HG03060 (cell line): Measurements from ENCODE around the gene PACS2.
"Not testable (repeated sequence)": the region's sequence is repeated elsewhere in the genome, so short reads cannot be mapped to it uniquely, and the experiment has no call there.

ENCODE experiments used
- ATAC-seq: cut with Tn5 transposase; IDR thresholded peaks from one replicate; pipeline ENCODE4 v1.9.1; 2021; ENCODE audit warnings: low read depth, moderate number of reproducible peaks; ENCODE audit not compliant: unreplicated experiment

The PACS2 gene

DNA sequence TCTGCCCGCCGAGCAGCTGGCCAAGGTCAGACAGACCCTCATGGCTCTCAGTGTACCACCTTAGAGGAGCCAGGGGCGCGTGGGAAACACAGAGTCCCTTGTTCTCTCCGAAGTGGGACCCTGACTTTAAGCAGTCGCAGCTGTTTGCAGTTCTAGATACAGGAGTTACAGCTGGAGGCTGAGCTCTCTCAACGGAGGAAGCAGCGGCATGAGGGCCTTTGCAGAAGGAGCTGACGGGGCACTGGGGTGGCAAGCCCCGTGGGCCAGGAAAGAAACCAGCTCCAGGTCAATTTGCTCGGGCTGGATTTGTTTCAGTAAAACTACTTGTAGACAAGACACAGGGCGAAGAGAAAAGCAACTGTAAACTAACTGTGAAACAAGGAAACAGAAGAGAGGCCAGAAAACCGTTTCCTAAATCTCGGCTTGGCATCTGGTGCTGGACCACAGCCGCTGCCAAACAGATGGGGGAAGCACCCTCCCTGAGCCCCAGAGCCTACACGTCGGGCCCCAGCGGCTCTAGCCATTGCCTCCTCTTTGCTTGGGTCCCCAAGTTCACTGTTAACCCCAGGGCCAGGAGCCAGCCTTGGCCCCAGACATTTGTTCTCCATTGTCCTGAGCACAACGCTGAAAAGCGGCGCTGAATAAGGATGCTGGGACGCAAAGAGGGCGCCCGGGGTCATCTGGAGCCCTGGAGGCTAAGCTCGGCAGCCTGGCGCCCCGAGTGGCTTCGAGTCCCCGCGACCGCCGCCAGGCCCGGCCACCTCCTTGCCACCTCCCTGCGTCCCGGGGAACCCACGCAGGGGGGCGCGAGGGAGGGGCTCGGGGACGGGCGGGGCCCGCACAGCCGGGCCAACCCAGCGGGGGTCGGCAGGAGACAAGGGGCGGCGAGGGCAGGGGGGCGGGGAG lies 914 bp upstream of the PACS2 start:
- no peak for ATAC-seq

DNA sequence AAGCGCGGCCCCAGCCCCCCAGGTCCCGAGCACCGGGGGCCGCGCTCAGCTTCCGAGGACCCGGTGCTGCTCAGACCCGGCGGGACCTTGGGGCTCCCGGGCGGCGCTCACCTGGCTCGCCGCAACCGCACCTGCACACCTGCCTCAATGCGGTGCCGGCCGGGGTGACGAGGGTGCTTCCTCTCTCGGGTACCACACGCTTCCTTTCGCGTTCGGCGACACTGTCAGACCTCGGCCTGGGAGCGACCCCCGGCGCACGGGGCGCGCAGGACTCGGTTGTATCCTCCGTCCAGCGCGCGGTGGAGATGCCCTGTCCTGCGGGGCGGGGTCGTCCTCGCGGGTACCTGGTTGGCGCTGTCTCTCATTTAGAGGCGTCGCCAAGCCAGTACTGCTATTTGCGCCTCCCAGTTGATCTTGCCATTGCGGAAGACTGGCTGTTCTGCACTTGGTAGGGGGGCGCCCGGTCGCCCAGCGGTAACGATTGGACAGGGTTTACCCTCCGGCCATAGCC lies 718 bp downstream of the PACS2 start:
- no peak for ATAC-seq

DNA sequence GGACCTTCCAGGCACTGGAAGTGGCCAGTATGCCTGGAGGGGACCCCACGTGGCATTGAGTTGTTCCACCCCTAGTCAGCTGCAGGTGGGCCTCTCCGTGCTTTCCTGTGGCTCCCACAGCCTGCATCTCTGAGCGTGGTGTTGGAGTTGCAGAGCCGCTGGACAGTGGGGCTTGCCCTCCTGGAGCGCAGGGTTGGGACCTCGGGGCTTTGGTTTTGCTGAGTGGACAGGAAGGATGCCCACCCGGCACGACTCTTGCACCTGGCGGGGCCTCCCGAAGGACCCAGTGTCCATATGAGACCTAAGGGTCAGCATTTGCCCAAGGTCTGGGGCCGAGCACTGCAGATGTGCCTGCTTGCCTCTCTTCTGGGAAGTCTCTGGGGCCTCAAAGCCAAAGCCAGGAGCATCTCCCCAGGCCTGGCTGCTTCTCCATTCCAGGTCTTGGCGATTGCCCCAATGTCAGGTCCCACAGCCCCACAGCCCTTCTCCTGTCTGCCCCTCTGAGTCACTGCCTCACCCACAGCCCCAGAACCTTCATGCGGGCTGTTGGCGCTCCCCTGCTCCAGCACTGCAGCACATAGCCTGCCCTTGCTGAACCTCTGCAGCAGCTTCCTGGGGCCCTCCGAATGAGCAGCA lies 1.5 kb downstream of the PACS2 start:
- ATAC-seq = no peak

DNA sequence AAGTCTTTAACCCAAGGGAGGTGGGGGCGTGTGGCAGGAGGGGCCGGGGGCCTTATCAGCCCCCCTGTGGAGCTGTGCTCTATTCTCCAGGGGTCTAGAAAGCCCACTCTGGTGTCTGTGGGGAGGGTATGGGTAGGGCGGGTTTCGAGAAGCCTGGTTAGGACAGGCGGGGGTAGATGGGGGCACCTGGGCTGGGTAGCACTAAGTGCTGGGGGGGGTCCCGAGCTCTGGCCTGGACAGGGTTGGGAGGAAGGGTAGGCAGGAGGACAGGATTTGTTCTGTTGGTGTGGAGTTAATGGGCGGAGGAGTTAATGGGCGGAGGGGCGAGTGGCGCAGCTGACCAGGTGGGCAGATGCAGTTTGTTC lies 2.0 kb downstream of the PACS2 start:
- ATAC-seq = no peak

DNA sequence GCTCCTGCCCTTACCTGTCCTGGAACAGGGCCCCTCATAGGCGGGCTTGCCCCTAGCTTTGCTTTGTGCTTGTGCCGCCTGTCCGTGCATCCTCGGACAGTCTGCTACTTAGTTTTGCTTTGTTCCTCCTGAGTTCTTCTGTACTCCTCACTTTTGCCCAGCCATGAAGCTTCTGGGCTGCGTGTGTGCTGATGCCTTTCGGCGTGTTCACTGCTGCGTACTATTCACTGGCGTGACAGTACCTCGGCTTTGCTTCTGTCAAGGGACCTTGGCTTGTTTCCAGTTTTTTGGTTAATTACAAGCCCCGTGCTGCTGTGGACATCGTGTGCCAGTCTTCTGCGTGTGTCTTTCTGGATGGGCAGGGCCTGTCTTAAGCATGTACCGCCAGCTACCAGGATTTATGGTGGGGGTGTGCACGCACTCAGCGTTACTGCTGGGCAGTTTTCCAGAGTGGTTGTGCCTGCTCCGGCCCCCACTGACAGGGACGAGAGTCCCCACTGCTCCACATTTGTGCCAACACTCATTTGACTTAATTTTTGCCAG lies 2.5 kb downstream of the PACS2 start:
- no peak for ATAC-seq

DNA sequence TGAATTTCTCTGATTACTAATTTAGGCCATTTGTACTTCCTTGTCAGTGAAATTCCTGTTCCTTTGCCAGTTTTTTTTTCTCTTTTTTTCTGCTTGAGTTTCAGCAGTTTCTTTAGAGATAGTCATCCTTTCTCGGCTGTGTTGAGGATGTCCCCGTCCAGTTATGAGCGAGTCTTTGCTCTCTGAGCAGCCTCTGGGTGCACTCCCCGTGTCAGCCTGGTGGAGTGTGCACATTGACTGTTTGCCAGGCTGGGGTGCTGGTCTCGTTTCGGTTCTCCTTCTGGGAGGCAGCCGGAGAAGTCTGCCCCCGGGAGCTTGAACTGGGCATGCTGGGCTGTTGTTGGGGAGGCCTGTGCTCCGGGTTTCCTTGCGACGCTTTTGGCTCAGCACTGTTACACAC lies 3.0 kb downstream of the PACS2 start:
- no peak for ATAC-seq

DNA sequence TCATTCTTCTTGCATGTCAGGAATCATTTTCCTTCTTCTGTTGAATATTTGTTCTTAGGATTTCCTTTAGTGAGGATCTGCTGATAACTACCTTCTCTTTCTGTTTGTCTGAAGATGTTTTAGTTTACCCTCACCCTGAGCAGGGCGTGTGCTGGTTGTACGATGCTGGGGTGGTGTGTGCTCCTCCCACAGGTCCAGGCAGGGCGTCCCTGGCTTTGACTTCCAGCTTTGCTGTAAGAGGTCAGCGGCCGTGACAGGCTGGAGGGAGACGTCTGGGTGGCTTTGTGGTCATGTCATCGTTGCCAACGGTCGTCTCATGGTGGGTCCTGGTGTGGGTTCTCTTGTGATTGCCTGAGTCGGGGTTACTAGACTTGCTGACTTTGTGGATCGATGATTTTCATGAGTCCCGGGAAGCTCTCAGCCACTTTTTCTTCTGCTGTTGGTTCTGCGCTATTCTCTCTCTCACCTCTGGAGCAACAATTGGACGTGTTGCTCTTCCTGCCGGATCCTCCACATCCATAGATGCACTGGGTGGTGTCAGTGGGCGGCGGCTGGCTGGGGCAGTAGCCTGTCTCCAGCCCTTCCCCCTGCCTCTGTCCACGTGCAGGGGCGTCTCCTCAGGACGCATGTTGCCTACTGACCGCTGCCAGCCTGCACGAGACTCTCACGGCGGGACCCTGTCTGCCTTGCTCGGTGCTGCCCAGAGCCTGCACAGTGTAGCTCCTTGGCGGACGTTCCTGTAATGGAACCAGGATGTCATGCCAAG lies 8.4 kb downstream of the PACS2 start:
- ATAC-seq = no peak

DNA sequence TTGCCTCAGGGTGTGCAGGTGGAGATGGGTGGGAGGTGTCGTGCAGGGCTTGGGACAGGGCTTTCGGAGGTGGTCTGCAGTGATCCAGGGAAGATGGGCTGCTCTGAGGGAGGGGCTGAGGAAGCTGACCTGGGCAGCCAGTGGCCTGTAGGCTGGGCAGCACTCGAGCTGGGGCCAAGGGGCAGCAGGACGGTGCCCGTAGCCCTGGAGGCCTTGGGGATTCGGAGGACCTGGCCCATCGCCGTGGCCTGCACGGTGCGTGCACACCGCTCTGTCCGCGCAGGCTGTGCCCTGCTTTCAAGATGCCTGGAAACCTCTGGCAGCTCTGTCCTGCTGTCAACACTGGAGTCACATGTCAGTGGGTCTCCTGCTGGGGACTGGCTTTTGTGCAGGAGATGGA lies 9.1 kb downstream of the PACS2 start:
- no peak for ATAC-seq

DNA sequence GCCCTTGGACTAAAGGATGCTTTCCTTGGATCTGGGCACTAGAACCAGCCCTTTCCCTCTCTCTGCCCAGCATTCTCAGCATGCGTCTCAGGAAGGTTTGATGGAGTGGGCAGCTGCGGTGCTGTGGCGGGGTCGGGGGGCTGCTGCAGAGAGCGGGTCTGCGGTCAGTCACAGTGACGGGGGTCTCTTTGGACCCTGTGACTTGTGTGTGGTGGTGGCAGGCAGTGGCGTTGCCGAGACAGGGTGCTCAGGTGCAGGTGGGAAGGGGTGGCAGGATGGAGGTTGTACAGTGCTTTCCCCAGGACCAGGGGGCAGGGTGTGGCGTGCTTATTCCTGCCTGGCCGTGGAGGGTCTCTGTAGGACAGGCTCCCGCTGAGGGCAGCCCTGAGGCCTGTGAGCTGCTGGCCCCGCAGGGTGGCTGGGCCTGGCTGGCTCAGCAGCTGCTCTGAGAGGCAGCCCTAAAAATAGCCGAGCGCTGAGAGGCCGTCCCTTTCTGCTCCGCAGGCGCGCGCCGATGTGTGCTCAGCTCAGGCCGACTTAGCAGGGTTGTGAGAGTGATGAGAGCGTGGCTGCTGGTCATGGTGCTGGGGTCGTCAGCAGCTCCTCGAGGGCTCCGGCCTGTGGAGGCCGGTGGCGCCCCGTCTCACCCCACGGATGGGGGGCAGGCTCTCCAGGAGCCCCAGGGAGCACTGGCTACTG lies 9.7 kb downstream of the PACS2 start:
- ATAC-seq = no peak

DNA sequence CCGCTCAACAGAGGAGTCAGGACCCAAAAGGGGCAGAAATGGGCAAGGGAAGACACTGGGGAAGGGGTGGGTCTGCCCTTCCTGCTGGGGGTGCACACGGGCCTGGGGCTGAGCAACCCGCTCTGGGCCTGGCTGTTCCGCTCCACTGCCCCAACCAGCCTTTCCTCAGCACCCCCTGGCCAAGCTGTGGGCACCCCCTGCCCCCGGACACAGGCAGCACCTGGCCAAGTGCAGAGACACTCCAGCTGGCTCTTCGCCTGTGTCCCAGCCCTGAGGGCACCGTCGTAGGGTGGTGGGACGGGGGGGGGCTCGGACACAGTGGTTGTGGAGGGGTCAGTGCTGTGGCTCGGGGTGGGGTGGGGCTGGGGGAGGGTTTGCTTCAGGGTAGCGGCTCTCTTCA lies 10.3 kb downstream of the PACS2 start:
- ATAC-seq = no peak

DNA sequence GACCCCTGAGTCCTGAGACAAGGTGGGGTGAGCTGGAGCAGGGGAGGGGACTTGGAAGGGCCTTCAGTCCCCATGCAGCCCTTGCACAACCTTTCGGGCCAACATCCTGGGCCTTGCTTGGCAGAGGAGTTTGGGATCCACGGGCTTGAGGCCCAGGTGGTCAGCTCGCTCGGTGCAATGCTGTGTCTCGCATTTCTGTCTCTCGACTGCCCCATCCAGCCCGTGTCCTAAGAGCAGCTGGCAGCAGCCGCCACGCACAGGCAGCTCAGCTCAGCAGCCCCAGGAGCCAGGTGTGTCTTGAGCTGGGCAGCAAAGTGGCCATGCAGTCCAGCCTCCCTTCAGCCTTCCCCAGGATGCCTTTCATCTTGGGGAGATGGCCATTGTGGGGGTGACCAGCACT lies 10.8 kb downstream of the PACS2 start:
- ATAC-seq = no peak

DNA sequence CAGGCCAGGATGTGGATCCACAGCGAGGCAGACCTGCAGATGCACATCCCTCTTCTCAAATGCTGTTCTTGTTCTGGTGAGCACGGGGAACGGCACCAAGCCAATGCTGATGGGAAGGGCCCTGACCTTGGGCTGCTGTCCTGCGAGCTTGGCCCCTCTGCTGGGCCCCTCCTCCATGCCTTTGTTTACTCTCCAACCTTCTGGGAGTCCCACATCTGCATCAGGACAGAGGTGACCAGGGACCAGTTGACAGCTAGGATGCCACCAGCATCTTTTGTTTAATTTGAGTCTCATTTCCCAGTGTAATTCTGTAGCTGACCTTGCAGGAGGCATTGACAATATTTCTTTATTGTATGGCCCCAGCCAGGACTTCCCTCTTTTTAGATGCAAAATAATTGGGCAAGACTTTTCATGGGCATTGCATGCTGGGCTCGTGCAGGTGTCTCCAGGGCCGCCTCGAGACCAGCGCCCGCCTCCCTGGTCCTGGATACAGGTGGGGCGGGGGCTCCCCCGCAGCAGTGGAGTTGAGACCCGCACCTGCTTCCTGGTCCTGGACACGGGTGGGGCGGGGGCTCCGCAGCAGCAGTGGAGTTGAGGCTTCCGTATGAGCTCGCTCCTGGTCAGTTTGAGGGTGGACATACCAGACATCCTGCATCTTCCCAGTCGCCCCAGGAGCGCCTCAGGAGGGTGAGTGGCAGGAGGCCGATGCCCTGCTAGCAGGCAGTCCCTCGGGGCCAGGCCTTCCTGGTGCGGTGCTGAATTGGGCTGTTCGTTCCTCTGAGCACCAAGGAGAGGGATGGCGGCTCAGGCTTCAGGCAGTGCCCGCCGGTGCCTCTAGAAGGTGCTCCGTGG lies 11.4 kb downstream of the PACS2 start:
- no peak for ATAC-seq

DNA sequence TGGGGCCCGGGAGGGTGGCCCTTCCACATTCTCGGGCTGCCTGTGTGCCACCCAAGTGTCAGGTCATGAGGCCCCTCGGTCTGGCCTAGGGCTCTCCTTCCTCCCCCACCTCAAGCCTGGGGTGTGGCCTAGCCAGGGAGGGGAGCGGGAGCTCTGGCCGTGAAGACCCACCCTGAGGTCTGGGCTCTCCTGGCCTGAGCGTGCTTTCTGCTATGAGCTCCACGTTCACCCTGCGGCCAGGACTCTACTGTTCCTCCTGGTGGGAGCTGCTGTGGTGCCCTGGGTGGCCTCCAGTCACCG lies 12.0 kb downstream of the PACS2 start:
- ATAC-seq = no peak

DNA sequence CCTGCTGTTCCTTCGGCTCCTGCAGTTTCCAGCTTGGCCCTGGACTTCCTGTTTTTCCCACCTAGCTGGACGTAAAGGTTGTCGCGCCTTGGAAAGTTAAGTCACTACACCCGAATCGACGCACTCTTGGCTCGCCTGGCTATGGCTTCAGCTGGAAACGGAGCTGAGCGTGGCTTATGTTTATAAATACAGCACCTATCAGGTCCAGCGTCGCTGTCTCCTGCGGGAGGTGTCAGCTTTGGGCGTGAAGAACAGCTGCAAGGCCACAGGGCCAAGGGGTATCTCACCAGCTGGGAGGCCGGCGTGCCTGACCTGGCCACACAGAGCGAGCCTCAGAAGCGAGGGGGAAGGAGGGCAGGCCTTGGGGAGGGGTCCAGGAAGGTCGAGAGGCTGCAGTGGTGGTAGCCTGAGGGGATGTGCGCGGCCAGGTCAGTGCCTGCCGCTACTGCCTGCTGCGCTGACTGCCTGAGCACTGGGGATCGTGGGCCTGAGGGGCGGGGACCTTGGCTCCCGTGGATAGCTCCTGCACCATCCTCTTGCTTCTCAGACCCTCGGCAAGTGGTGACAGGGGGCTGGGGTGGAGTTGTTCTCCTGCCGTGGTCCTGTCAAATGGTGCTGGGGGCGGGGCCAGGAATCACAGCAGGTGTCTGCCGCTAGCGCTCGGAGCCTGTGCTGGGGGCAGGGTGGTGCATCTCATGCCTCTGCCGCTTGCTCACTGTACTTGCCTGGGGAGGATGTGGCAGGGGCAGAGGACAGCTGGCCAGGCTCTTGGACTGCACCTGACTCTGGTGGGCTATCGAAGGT lies 12.5 kb downstream of the PACS2 start:
- ATAC-seq = no peak

DNA sequence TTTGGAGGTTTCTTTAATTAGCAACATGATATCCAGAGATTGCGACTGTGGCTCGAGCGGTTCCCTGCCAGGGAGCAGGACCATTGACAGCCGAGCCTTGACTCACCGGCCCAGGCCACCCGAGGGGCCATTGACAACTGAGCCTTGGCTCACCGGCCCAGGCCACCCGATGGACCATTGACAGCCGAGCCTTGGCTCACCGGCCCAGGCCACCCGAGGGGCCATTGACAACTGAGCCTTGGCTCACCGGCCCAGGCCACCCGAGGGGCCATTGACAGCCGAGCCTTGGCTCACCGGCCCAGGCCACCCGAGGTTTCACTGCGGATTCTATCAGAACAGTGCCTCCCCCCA lies 13.1 kb downstream of the PACS2 start:
- ATAC-seq = not testable (repeated sequence)

DNA sequence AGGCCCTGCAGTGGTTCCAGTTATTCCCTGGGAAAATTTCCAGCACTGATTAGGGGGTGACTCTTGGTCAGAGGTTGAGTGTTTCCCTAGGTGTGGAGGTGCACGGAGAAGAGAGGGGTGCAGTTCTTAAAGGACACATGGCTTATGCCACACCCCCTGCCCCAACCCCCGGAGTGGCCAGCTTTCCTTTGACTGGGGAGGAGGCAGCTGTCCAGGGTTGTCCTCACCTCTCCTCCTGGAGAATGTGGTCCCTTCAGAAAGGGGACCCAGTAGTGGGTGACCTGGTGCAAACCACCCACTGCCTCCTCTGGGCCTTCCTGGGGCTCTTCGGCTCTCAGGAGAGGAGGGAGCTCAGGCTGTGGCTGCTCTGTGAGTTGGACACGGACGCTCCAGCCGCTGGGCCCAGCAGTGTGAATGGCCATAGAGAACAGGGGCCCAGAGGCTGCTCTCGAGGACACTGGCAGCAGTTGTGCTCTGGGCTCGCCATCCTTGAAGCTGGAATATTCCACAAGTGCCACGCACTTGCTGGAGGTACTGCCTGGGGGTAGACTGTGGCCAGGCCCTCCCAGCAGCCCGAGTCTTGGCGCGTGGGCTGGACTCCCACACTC lies 13.6 kb downstream of the PACS2 start:
- no peak for ATAC-seq

DNA sequence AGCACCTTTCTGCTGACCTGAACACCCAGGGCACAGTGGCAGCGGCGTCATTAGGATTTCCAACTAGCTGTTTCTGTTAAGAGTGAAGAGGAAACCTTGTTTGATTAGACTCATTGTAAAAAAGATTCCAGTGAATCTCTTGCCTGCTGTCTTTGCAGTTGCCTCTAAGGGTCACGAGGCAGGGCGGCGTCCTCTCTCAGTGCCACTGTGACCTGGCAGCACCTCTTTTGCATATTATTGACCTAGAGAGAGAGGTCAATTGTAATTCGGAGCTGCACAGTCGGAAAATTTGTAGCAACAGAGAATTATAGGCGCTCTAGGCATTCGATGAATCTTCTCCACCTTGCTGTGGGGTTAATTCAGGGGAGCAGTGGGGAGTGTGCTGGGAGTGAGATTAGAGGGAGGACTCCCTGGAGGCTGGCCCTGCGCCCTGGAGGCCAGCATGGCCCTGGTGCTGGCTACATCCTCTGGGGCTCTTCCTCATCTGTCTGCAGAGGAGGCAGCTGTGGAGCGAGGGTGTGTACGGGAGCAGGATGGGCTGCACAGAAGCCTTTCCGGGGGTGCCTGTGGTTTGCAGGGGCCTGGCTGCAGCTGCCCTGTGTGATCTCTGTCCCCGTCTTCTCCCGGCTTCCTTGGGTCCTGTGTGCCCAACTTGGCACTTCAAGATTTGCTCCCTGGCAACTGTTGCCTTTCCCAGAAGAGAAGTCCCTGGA lies 14.3 kb downstream of the PACS2 start:
- no peak for ATAC-seq
